SK-N-SH (cell line): Measurements from ENCODE around the gene IFT74. TPM values are rescaled to one million over a fixed set of nuclear protein-coding genes. Genes with fewer than 3 reads are reported as not detected.

Experiments
- CTCF ChIA-PET: fragments of 300-600, 350-600 bp; formaldehyde crosslinking; extraction: SDS; loops from one replicate; lab custom pipeline; 2021; lab: Yijun Ruan, JAX
- POLR2A ChIA-PET: fragments of 350-600 bp; sonication (Branson Sonifier 250); formaldehyde crosslinking; extraction: SDS; loops from one replicate; lab custom pipeline; 2020; ENCODE audit warnings: antibody characterized with exemption, inconsistent platforms; lab: Yijun Ruan, JAX
- DNase-seq: peaks from one replicate; pipeline ENCODE4 v3.0.0; 2012
- H2AFZ ChIP-seq: fragments of 200-600 bp; sonication (generic); 2 replicates; pipeline ENCODE4 v1.8.1; 2016; ENCODE audit warnings: antibody characterized with exemption, mild to moderate bottlenecking, low read depth
- H3F3A ChIP-seq: fragments of 200-600 bp; sonication (generic); replicated peaks from 2 replicates; pipeline ENCODE3; 2016; ENCODE audit warnings: antibody characterized with exemption, mild to moderate bottlenecking; ENCODE audit not compliant: insufficient read depth
- H3K27ac ChIP-seq, 2 experiments: fragments of 200-500 bp in 1 of 2; fragments of 200-600 bp in 1 of 2; sonication (Bioruptor generic) in 1 of 2; sonication (generic), shearing (Covaris generic) in 1 of 2; 2 replicates each; pipeline versions ENCODE4 v1.5.1 to v1.6.1; 2014 to 2016; ENCODE audit warnings: low read depth in 2 of 2, inconsistent platforms in 1 of 2, low read length in 1 of 2, mild to moderate bottlenecking in 1 of 2, mixed read lengths in 1 of 2
- H3K27me3 ChIP-seq: fragments of 200-600 bp; sonication (generic), shearing (Covaris generic); 2 replicates; pipeline ENCODE4 v1.6.1; 2016; ENCODE audit warnings: mixed run types; ENCODE audit not compliant: insufficient read depth
- H3K36me3 ChIP-seq, 2 experiments: fragments of 200-500 bp in 1 of 2; fragments of 200-600 bp in 1 of 2; sonication (Bioruptor generic) in 1 of 2; sonication (generic) in 1 of 2; replicated peaks in 1 of 2; 2 replicates each; pipeline versions ENCODE3 to v1.5.1; 2014 to 2016; ENCODE audit warnings: low read length in 1 of 2, mild to moderate bottlenecking in 1 of 2; ENCODE audit not compliant: insufficient read depth in 2 of 2, control insufficient read depth in 1 of 2
- H3K4me1 ChIP-seq, 2 experiments: fragments of 200-500 bp in 1 of 2; fragments of 200-600 bp in 1 of 2; sonication (Bioruptor generic) in 1 of 2; sonication (generic), shearing (Covaris generic) in 1 of 2; 2 replicates each; pipeline versions ENCODE4 v1.5.1 to v1.6.1; 2014 to 2016; ENCODE audit warnings: low read depth in 1 of 2, low read length in 1 of 2, mixed run types in 1 of 2; ENCODE audit not compliant: insufficient read depth in 2 of 2, control insufficient read depth in 1 of 2
- H3K4me2 ChIP-seq: fragments of 200-600 bp; sonication (generic), shearing (Covaris generic); 2 replicates; pipeline ENCODE4 v1.6.1; 2017; ENCODE audit warnings: mixed run types
- H3K4me3 ChIP-seq, 2 experiments: fragments of 200-500 bp in 1 of 2; fragments of 200-600 bp in 1 of 2; sonication (Bioruptor generic) in 1 of 2; sonication (generic), shearing (Covaris generic) in 1 of 2; 2 replicates each; pipeline versions ENCODE4 v1.5.1 to v1.8.1; 2014 to 2016; ENCODE audit warnings: low read depth in 2 of 2, inconsistent platforms in 1 of 2, low read length in 1 of 2, mild to moderate bottlenecking in 1 of 2, mixed read lengths in 1 of 2, moderate library complexity in 1 of 2
- H3K79me2 ChIP-seq: fragments of 200-600 bp; sonication (generic); 2 replicates; pipeline ENCODE4 v1.8.1; 2017; ENCODE audit warnings: mild to moderate bottlenecking; ENCODE audit not compliant: insufficient read depth
- H3K9ac ChIP-seq: fragments of 200-600 bp; sonication (generic); 2 replicates; pipeline ENCODE4 v1.6.1; 2017; ENCODE audit warnings: mixed run types
- H3K9me2 ChIP-seq: fragments of 200-600 bp; sonication (generic); 2 replicates; pipeline ENCODE4 v1.6.1; 2017; ENCODE audit warnings: mixed run types
- H3K9me3 ChIP-seq: fragments of 200-600 bp; sonication (generic); 2 replicates; pipeline ENCODE4 v1.6.1; 2017; ENCODE audit warnings: mixed run types, mild to moderate bottlenecking, moderate library complexity
- H4K20me1 ChIP-seq: fragments of 200-600 bp; sonication (generic); 2 replicates; pipeline ENCODE4 v1.6.1; 2017; ENCODE audit warnings: mild to moderate bottlenecking, mixed run types; ENCODE audit not compliant: insufficient read depth
- EP300 ChIP-seq, 2 experiments: IDR thresholded peaks; 2 replicates each; pipeline versions ENCODE4 v1.4.0 to v1.6.1; 2012; ENCODE audit warnings: borderline replicate concordance in 1 of 2, low read depth in 1 of 2, low read length in 1 of 2
- EZH2phosphoT487 ChIP-seq: fragments of 200-600 bp; sonication (generic); IDR thresholded peaks from 2 replicates; pipeline ENCODE4 v1.6.1; 2017; ENCODE audit warnings: low read depth, mixed run types, mild to moderate bottlenecking, antibody characterized with exemption, moderate library complexity, borderline replicate concordance
- FOSL2 ChIP-seq: IDR thresholded peaks from 2 replicates; pipeline ENCODE4 v1.4.0; 2012; ENCODE audit warnings: low read depth, mild to moderate bottlenecking, moderate library complexity, borderline replicate concordance
- GABPA ChIP-seq: IDR thresholded peaks from 2 replicates; pipeline ENCODE4 v1.4.0; 2012; ENCODE audit warnings: low read depth, mild to moderate bottlenecking
- JUND ChIP-seq: IDR thresholded peaks from 2 replicates; pipeline ENCODE4 v1.4.0; 2012
- NFIC ChIP-seq: IDR thresholded peaks from 2 replicates; pipeline ENCODE4 v1.4.0; 2012; ENCODE audit warnings: borderline replicate concordance
- POLR2AphosphoS5 ChIP-seq: IDR thresholded peaks from 2 replicates; pipeline ENCODE4 v1.6.1; 2012; ENCODE audit warnings: low read depth, low read length
- RCOR1 ChIP-seq: fragments of 150-350 bp; IDR thresholded peaks from 2 replicates; pipeline ENCODE4 v1.6.1; 2017; ENCODE audit warnings: antibody characterized with exemption, low read length
- REST ChIP-seq: IDR thresholded peaks from 2 replicates; pipeline ENCODE4 v1.6.1; 2012; ENCODE audit warnings: mild to moderate bottlenecking, low read depth, low read length, moderate library complexity
- RXRA ChIP-seq: IDR thresholded peaks from 2 replicates; pipeline ENCODE4 v1.4.0; 2012; ENCODE audit warnings: low read depth, mild to moderate bottlenecking, borderline replicate concordance
- SIN3A ChIP-seq: IDR thresholded peaks from 2 replicates; pipeline ENCODE4 v1.6.1; 2012; ENCODE audit warnings: low read depth, mild to moderate bottlenecking, low read length, moderate library complexity, borderline replicate concordance
- USF1 ChIP-seq: IDR thresholded peaks from 2 replicates; pipeline ENCODE4 v1.4.0; 2012; ENCODE audit warnings: low read depth, borderline replicate concordance
- USF2 ChIP-seq: fragments of 150-350 bp; IDR thresholded peaks from 2 replicates; pipeline ENCODE4 v1.6.1; 2017; ENCODE audit warnings: antibody characterized with exemption, low read length, low read depth, borderline replicate concordance
- WGBS: methylation state at CpG from one replicate; pipeline ENCODE4 v1.1.6; 2017; ENCODE audit warnings: low lambda C conversion rate; 5-methylcytosine and 5-hydroxymethylcytosine counted together
- polyA plus RNA-seq, 3 experiments: library from polyadenylated mRNA; depleted of rRNA; stranded (reverse); fragments of >200 nt; gene quantifications; 2 replicates each; pipeline ENCODE4 v1.2.3, GENCODE V29; 2012

Gene IFT74
- polyA plus RNA-seq, 1 of the 3 experiments (the other 2 are of a cell fraction) = 6.3 TPM

- TF ChIP-seq RCOR1 (no peak), REST (no peak), USF2 (no peak), NFIC (no peak), POLR2AphosphoS5 (no peak), JUND (no peak), SIN3A (no peak), FOSL2 (no peak), EZH2phosphoT487 (no peak), USF1 (no peak), RXRA (no peak), EP300 (IDR thresholded peaks at IDR 0.05; ENCODE audit: borderline replicate concordance in 1 of 2, low read depth in 1 of 2, low read length in 1 of 2) (no peak), GABPA (no peak)
- no peak overlapping the region for H3K27ac ChIP-seq
- no peaks in the 10 kb centered on the region for H3K27me3 ChIP-seq
- H3K79me2 ChIP-seq = peaks cover 99% of the 10 kb centered on the region
- H3F3A ChIP-seq = peaks cover 3% of the 10 kb centered on the region
- no peak overlapping the region for H3K9ac ChIP-seq
- no peaks in the 10 kb centered on the region for H3K9me2 ChIP-seq
- 95% methylated on average over 3 of the region's 3 CpGs for WGBS
- H3K4me1 ChIP-seq = peaks cover 0 to 4% of the 10 kb centered on the region in 2 experiments; a peak in 3 of 4 replicates
- H3K4me3 ChIP-seq = no peak overlapping the region
- H4K20me1 ChIP-seq = peaks cover 29% of the 10 kb centered on the region
- ChIA-PET POLR2A (no interaction called here), CTCF (interaction anchor here (1.0 kb wide), 1 partner anchor 23 kb away, joined by 3 read pairs; no protein-coding TSS in a partner anchor)
- H2AFZ ChIP-seq = no peak overlapping the region
- H3K4me2 ChIP-seq = no peak overlapping the region
- peaks cover 14% of the 10 kb centered on the region; the same call in 1 of the 2 replicates for H3K9me3 ChIP-seq
- H3K36me3 ChIP-seq = peaks cover 2 to 40% of the 10 kb centered on the region in 2 experiments
- no peak for DNase-seq
Observed at GRCh38 chr9:26937816-26938371, 18.3 kb upstream of the IFT74 start.
